ENCODE data around the gene LRRC34.
A peak's percentile ranks its signal among the peaks of the same experiment; 100 is the strongest.

The LRRC34 gene

DNA sequence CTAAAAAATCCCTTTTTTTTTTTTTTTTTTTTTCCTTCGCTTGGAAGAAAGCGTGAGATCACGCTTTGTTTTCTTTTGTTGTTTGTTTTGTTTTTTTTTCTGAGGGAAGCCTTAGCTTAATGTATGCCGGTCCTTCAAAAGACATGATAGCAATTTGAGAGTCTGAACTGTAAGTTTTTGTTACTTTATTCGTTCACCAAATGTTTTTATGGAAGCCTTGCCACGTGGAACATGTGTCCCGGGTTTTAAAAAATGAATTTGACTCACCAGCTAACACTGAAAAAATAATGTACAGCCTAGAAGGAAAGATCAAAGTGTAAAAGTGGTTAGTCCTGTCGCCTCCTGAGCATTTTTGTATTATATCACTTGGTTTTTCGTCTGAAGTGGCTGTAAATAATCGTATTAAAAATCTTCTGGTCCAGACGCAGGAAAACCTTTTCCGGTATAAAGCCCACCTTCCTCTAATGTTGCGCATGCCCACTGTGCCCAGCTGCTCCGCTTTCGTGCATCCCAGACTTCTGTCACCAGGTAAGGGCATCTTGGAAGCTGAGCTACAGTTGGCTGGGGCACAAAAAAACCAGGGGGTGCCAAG lies 40.3 kb downstream of the LRRC34 start:
- DNase-seq (ENCODE audit: insufficient read length, low spot score) (no peak), FAIRE-seq (peak; percentile 9)
- no peak for TF ChIP-seq POLR2AphosphoS5 (IDR thresholded peaks at IDR 0.05; ENCODE audit: low read depth, low read length)

- FAIRE-seq (peak; percentile 77), DNase-seq (ENCODE audit: insufficient read length, low spot score) (no peak)
- peak; percentile 11 for TF ChIP-seq PAX5 (IDR thresholded peaks at IDR 0.05; ENCODE audit: insufficient read depth, low read length, severe bottlenecking)
- TF ChIP-seq POU2F2 (IDR thresholded peaks at IDR 0.05; ENCODE audit: low read depth, low read length), result 0 out of 2 replicates have a peak, but pooled peaks have one; percentile 16
- TF ChIP-seq POLR2AphosphoS5 (IDR thresholded peaks at IDR 0.05; ENCODE audit: low read depth, low read length), result no peak
- TF ChIP-seq TAF1 (IDR thresholded peaks at IDR 0.05; ENCODE audit: low read depth, low read length), result no peak
Observed at GRCh38 chr3:169771497-169772304, 41.0 kb downstream of the LRRC34 start.

DNA sequence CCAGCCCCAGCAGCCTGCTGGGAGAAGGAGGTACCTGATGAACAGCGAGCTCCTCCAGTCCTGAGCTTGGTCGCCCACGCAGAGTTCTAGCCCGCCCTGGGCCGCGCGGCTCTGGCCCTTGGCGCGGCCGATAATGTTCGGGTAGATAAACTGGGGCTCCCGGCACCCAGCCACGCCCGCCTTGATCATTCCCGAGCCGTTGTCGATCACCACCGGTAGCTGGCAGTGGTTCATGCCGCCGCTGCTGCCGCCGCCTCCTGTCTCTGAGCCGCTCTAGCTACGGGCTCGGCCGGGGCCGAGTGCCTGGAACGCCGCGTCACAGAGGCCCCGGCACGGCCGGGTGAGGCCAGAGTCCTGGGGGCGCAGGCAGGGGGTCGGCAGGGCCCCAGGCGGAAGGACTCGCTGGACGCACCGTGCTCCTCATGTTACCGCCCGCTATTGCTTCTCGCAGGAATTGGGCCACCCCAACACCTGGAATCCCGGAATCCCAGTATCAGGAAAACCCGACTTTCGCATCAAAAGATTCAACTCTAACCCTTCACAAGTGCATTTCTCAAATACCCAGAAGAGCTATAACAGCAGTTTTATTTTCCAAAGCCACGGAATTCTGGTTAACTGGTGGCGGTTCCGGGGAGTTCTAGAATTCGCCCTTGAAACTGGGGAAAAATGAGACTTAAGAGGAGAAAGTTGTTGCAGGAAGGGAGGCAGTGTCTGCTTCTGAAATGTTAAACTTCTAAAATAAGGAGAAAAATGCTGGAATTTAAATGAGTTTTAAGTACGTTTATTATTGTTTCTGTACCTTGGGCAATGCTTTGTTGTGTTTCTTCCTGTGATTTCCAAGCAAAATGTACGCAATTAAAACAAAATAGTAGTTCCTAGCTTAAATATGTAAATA lies 43.2 kb downstream of the LRRC34 start, which contains the start of gene ACTRT3:
ACTRT3 (minus strand) TSS at position 275 of the 895 bp plus-strand sequence; CDS start at position 234, 41 bp downstream.
- DNase-seq (ENCODE audit: insufficient read length, low spot score) (peak; percentile 45), FAIRE-seq (peak; percentile 82)
- TF ChIP-seq TAF1 (IDR thresholded peaks at IDR 0.05; ENCODE audit: low read depth, low read length) (no peak), SPI1 (IDR thresholded peaks at IDR 0.05; ENCODE audit: low read depth, low read length) (no peak), POLR2A (IDR thresholded peaks at IDR 0.05; ENCODE audit: low read depth, low read length) (peak; percentile 17; the same call in 1 of the 2 replicates), PAX5 (IDR thresholded peaks at IDR 0.05; ENCODE audit: insufficient read depth, low read length, severe bottlenecking) (no peak), POU2F2 (IDR thresholded peaks at IDR 0.05; ENCODE audit: low read depth, low read length) (no peak), POLR2AphosphoS5 (IDR thresholded peaks at IDR 0.05; ENCODE audit: low read depth, low read length) (no peak)

- DNase-seq (ENCODE audit: insufficient read length, low spot score) (peak; percentile 56), FAIRE-seq (peak; percentile 80)
- TF ChIP-seq PAX5 (IDR thresholded peaks at IDR 0.05; ENCODE audit: insufficient read depth, low read length, severe bottlenecking) (no peak), TAF1 (IDR thresholded peaks at IDR 0.05; ENCODE audit: low read depth, low read length) (peak; percentile 54; the same call in 1 of the 2 replicates), POU2F2 (IDR thresholded peaks at IDR 0.05; ENCODE audit: low read depth, low read length) (peak; percentile 73), POLR2AphosphoS5 (IDR thresholded peaks at IDR 0.05; ENCODE audit: low read depth, low read length) (peak; percentile 88), POLR2A (IDR thresholded peaks at IDR 0.05; ENCODE audit: low read depth, low read length) (peak; percentile 87), SPI1 (IDR thresholded peaks at IDR 0.05; ENCODE audit: low read depth, low read length) (0 out of 2 replicates have a peak, but pooled peaks have one; percentile 15)
Observed at GRCh38 chr3:169764882-169765612, 47.7 kb downstream of the LRRC34 start, which contains the start of gene TERC. Gene TERC (minus strand): TSS chr3:169765060.

- no peak for TF ChIP-seq PAX5 (IDR thresholded peaks at IDR 0.05; ENCODE audit: insufficient read depth, low read length, severe bottlenecking)
- peak; percentile 52; the same call in 1 of the 2 replicates for TF ChIP-seq POLR2A (IDR thresholded peaks at IDR 0.05; ENCODE audit: low read depth, low read length)
- TF ChIP-seq SPI1 (IDR thresholded peaks at IDR 0.05; ENCODE audit: low read depth, low read length), result peak; percentile 81
- TF ChIP-seq TAF1 (IDR thresholded peaks at IDR 0.05; ENCODE audit: low read depth, low read length), result peak; percentile 66
- peak; percentile 36; the same call in 1 of the 2 replicates for TF ChIP-seq POU2F2 (IDR thresholded peaks at IDR 0.05; ENCODE audit: low read depth, low read length)
- TF ChIP-seq POLR2AphosphoS5 (IDR thresholded peaks at IDR 0.05; ENCODE audit: low read depth, low read length), result peak; percentile 78; the same call in 1 of the 2 replicates
- FAIRE-seq (peak; percentile 90), DNase-seq (ENCODE audit: insufficient read length, low spot score) (no peak)
Observed at GRCh38 chr3:169764312-169764881, 48.3 kb downstream of the LRRC34 start.

DNA sequence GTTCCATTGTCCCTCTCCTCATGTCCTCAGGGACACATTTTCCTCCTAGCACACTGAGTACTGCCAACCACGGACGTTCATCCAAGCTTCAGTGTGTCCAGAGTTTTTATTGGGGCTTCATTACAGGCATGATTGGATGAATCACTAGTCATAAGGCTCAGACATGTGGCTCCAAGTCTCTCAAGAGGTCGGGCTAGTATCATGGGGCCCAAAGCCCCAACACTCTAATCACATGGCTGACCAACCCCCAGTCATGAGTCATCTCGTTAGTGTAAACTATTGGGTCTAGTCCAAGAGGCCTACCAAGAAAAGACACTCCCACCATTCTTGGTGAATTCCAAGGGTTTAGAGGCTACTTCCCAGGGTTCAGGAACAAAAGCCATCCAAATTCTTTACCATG lies 52.2 kb downstream of the LRRC34 start:
- no peak for DNase-seq (ENCODE audit: insufficient read length, low spot score)
- no peak for TF ChIP-seq POU2F2 (IDR thresholded peaks at IDR 0.05; ENCODE audit: low read depth, low read length)
- FAIRE-seq, result no peak

GRCh38 chr3:169759256-169759655 lies 53.4 kb downstream of the LRRC34 start:
- DNase-seq (ENCODE audit: insufficient read length, low spot score) (no peak), FAIRE-seq (peak; percentile 66)
- no peak; the same call in 1 of the 2 replicates for TF ChIP-seq SPI1 (IDR thresholded peaks at IDR 0.05; ENCODE audit: low read depth, low read length)
- no peak for TF ChIP-seq POLR2A (IDR thresholded peaks at IDR 0.05; ENCODE audit: low read depth, low read length)
- no peak for TF ChIP-seq PAX5 (IDR thresholded peaks at IDR 0.05; ENCODE audit: insufficient read depth, low read length, severe bottlenecking)
- TF ChIP-seq POLR2AphosphoS5 (IDR thresholded peaks at IDR 0.05; ENCODE audit: low read depth, low read length), result no peak
- TF ChIP-seq POU2F2 (IDR thresholded peaks at IDR 0.05; ENCODE audit: low read depth, low read length), result no peak
- no peak for TF ChIP-seq TAF1 (IDR thresholded peaks at IDR 0.05; ENCODE audit: low read depth, low read length)

GRCh38 chr3:169758359-169758994 lies 54.2 kb downstream of the LRRC34 start:
- TF ChIP-seq TAF1 (IDR thresholded peaks at IDR 0.05; ENCODE audit: low read depth, low read length) (no peak), PAX5 (IDR thresholded peaks at IDR 0.05; ENCODE audit: insufficient read depth, low read length, severe bottlenecking) (no peak), SPI1 (IDR thresholded peaks at IDR 0.05; ENCODE audit: low read depth, low read length) (no peak), POU2F2 (IDR thresholded peaks at IDR 0.05; ENCODE audit: low read depth, low read length) (no peak), POLR2A (IDR thresholded peaks at IDR 0.05; ENCODE audit: low read depth, low read length) (no peak)
- FAIRE-seq (no peak), DNase-seq (ENCODE audit: insufficient read length, low spot score) (no peak)
